GM19099 (cell line): ENCODE data around the gene FANCC.

Experiments used
- POLR2A ChIP-seq: IDR thresholded peaks from 3 replicates; pipeline ENCODE4 v1.6.1; 2011; ENCODE audit warnings: low read depth; ENCODE audit not compliant: insufficient read length; ENCODE audit errors: extremely low read depth

Gene FANCC

GRCh38 chr9:95225076-95225725 is 92.3 kb downstream of the FANCC start:
- no peak for TF ChIP-seq POLR2A

GRCh38 chr9:95224376-95225019 is 93.0 kb downstream of the FANCC start:
- no peak for TF ChIP-seq POLR2A

GRCh38 chr9:95218773-95219172 is 98.7 kb downstream of the FANCC start:
- no peak for TF ChIP-seq POLR2A

- TF ChIP-seq POLR2A: no peak
Measured at GRCh38 chr9:95217936-95218335, 99.6 kb downstream of the FANCC start.

- no peak for TF ChIP-seq POLR2A
Measured at GRCh38 chr9:95215336-95215898, 102.1 kb downstream of the FANCC start.

GRCh38 chr9:95213117-95213516 is 104.4 kb downstream of the FANCC start:
- no peak for TF ChIP-seq POLR2A

- no peak for TF ChIP-seq POLR2A
Measured at GRCh38 chr9:95211028-95211427, 106.5 kb downstream of the FANCC start.

GRCh38 chr9:95207403-95207802 is 110.1 kb downstream of the FANCC start:
- TF ChIP-seq POLR2A: no peak

GRCh38 chr9:95206143-95206542 is 111.4 kb downstream of the FANCC start:
- TF ChIP-seq POLR2A: no peak

GRCh38 chr9:95204710-95205109 is 112.8 kb downstream of the FANCC start:
- no peak for TF ChIP-seq POLR2A

- no peak for TF ChIP-seq POLR2A
Measured at GRCh38 chr9:95204310-95204709, 113.2 kb downstream of the FANCC start.

GRCh38 chr9:95202076-95202681 is 115.3 kb downstream of the FANCC start:
- TF ChIP-seq POLR2A: no peak

GRCh38 chr9:95201206-95201605 is 116.3 kb downstream of the FANCC start:
- no peak for TF ChIP-seq POLR2A

- no peak for TF ChIP-seq POLR2A
Measured at GRCh38 chr9:95197692-95198271, 119.7 kb downstream of the FANCC start.

GRCh38 chr9:95193480-95193879 is 124.0 kb downstream of the FANCC start:
- TF ChIP-seq POLR2A: no peak
